Liver (tissue), 3 donors: ENCODE data around the gene ARRDC1.

Source experiments
- ATF3 ChIP-seq: IDR thresholded peaks from 2 replicates; pipeline ENCODE4 v1.6.1; 2016; ENCODE audit warnings: antibody characterized with exemption
- CTCF ChIP-seq: fragments of 150-350 bp; IDR thresholded peaks from 2 replicates; pipeline ENCODE4 v1.5.1; 2017; ENCODE audit warnings: improper control_type of control experiment, low read depth, low read length; ENCODE audit not compliant: missing input control
- EGR1 ChIP-seq, 2 donors: IDR thresholded peaks; 2 replicates each; pipeline ENCODE4 v1.6.1; 2016 to 2018; ENCODE audit warnings: antibody characterized with exemption in 2 of 2, low read depth in 2 of 2
- FOXA2 ChIP-seq: IDR thresholded peaks from 2 replicates; pipeline ENCODE4 v1.6.1; 2016; ENCODE audit warnings: antibody characterized with exemption
- JUND ChIP-seq, 2 donors: IDR thresholded peaks; 2 replicates each; pipeline ENCODE4 v1.6.1; 2016; ENCODE audit warnings: antibody characterized with exemption in 2 of 2
- REST ChIP-seq: IDR thresholded peaks from 2 replicates; pipeline ENCODE4 v1.6.1; 2016; ENCODE audit warnings: antibody characterized with exemption, mild to moderate bottlenecking
- RXRA ChIP-seq, 2 donors: IDR thresholded peaks; 2 replicates each; pipeline ENCODE4 v1.6.1; 2017 to 2018; ENCODE audit warnings: antibody characterized with exemption in 2 of 2, mild to moderate bottlenecking in 1 of 2
- SP1 ChIP-seq: IDR thresholded peaks from 2 replicates; pipeline ENCODE4 v1.6.1; 2018; ENCODE audit warnings: antibody characterized with exemption, mild to moderate bottlenecking
- ZBTB33 ChIP-seq: IDR thresholded peaks from 2 replicates; pipeline ENCODE4 v1.6.1; 2016; ENCODE audit warnings: antibody characterized with exemption
- TF ChIP-seq, protein P1 (sequence below): IDR thresholded peaks from 2 replicates; pipeline ENCODE4 v1.6.1; 2016; ENCODE audit warnings: antibody characterized with exemption
- donor health status: healthy.
- donor health status: healthy.

DNA sequence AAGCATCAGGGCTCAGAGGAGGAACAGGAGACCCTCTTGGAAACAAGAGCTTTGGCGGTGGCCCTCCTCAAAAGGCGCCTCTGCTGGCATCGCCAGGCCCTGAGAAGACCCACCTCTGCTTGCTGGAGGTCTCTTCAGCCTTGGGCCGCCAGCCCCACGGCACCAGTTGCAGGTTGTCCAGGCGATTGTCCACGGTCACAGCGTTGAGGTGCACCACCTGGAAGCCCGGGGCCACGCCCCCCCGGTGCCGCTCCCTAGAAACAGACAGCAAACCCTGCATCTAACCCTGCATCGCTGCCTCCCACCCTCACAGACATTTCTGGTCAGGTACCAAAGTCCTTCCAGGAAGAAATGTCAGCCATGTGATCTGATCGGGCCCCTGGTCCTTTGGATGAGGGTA is 18.6 kb upstream of the ARRDC1 start:
- TF ChIP-seq REST (no peak), CTCF (no peak), ATF3 (no peak), JUND (IDR thresholded peaks at IDR 0.05) (no peak), EGR1 (IDR thresholded peaks at IDR 0.05; ENCODE audit: low read depth in 2 of 2) (no peak), FOXA2 (no peak), ZBTB33 (no peak), SP1 (no peak), RXRA (IDR thresholded peaks at IDR 0.05) (no peak)
- TF ChIP-seq, protein P1, sequence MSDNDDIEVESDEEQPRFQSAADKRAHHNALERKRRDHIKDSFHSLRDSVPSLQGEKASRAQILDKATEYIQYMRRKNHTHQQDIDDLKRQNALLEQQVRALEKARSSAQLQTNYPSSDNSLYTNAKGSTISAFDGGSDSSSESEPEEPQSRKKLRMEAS: no peak
